GM19455 (cell line): ENCODE results near the gene ACER3.
"Not testable (repeated sequence)": the region's sequence is repeated elsewhere in the genome, so short reads cannot be mapped to it uniquely, and the experiment has no call there.

Source experiments
- ATAC-seq: cut with Tn5 transposase; IDR thresholded peaks from one replicate; pipeline ENCODE4 v1.9.1; 2021; ENCODE audit not compliant: unreplicated experiment

ACER3 gene

GRCh38 chr11:76860539-76861475 lies at the start of gene ACER3:
Gene ACER3, plus strand, starts transcription at chr11:76860918. Its CDS starts 59 bp downstream, at chr11:76860977.
- peak; percentile 96 for ATAC-seq

DNA sequence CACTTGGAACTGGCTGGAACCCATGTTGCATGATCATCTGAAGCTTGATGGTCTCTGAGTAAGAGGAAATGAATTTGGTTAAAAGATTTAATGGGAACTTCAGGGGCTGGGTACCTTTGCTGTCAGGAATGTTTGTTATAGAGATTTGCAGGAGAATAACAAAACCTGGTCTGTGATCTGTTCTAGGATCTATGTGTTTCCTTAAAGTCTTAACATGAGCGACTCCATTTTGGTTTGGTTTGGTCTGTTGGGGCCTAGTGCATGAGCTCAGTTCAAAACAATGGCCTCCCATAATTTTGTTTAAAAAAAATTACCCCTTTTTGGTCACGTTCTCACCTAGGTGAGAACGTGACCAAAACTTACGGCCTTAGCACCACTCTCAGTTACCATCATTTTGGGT lies 49.5 kb upstream of the ACER3 start:
- no peak for ATAC-seq

- ATAC-seq: no peak
Measured at GRCh38 chr11:76814414-76814813, 46.3 kb upstream of the ACER3 start.

- not testable (repeated sequence) for ATAC-seq
Measured at GRCh38 chr11:76815678-76816077, 45.0 kb upstream of the ACER3 start.

DNA sequence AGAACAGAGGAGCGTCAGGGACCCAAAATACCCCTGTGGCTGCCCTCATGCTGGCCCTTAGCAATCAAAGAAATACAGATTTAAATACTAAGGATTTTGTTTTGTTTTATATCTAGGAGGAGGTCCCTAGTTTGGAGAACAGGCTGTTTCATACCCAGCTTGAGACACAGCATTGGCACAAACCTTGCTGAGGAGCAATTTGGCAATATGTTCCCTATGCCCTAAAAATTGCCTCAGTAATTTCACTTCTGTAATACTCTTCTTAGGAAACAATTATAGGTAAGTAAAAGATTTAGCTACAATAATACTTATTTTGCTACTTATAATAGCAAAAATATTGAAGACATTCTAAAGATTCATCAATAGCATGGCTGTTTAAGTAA lies 40.5 kb upstream of the ACER3 start:
- ATAC-seq: no peak

GRCh38 chr11:76821396-76821795 lies 39.3 kb upstream of the ACER3 start:
- ATAC-seq: not testable (repeated sequence)

DNA sequence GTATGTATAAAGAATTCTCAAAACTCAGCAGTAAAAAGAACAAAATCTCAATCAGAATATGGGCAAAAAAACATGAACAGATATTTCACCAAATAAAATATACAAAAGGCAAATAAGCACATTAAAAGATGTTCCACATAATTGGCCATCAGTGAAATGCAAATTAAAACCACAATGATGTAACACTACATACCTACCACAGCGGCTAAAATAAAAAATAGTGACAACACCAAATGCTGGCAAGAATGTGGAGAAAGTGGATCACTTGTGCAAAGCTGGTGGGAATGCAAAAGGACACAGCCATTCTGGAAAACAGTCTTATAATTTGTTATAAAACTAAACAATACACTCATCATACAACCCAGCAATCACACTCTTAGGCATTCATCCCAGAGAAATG lies 38.3 kb upstream of the ACER3 start:
- no peak for ATAC-seq

- ATAC-seq: no peak
Measured at GRCh38 chr11:76823481-76824028, 37.2 kb upstream of the ACER3 start.

DNA sequence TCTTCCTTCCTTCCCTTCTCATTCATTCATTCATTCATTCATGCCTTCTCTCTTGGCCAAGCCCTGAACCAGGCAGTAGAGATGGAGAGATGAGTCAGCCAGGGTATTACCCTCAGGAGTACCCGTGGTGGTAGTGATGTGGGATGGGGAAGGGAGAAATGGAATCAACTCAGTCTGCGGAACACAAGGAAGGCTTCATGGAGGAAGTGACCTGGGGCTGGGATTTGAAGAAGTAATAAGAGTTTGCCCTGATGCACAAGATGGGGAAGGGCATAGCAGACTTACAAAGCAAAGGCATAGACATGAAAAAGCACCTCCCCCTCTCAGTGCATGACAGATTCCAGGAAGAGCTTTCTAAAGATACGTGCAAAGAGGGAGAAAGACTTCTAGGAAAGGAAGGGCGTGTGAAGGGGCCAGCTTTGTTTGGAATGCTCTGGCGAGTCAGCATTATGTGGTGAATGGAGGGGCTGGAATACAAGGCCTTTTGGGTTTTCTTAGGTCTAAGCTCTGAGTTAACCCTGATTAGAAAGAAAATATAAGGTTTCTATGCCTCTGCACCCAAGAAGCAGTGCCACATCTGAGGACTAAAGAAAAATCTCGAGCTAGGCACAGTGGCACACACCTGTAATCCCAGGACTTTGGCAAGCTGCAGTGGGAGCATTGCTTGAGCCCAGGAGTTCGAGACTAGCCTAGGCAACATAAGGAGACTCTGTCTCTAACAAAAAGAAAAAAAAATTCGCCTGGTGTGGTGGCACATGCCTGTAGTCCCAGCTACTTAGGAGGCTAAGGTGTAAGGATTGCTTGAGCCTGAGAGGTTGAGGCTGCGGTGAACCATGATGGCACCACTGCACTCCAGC lies 36.4 kb upstream of the ACER3 start:
- no peak for ATAC-seq

- no peak for ATAC-seq
Measured at GRCh38 chr11:76824980-76825725, 35.6 kb upstream of the ACER3 start.

- no peak for ATAC-seq
Measured at GRCh38 chr11:76825726-76826396, 34.9 kb upstream of the ACER3 start.

DNA sequence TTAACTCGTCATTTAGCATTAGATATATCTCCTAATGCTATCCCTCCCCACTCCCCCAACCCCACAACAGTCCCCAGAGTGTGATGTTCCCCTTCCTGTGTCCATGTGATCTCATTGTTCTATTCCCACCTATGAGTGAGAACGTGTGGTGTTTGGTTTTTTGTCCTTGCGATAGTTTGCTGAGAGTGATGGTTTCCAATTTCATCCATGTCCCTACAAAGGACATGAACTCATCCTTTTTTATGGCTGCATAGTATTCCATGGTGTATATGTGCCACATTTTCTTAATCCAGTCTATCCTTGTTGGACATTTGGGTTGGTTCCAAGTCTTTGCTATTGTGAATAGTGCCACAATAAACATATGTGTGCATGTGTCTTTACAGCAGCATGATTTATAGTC lies 34.2 kb upstream of the ACER3 start:
- ATAC-seq: not testable (repeated sequence)

DNA sequence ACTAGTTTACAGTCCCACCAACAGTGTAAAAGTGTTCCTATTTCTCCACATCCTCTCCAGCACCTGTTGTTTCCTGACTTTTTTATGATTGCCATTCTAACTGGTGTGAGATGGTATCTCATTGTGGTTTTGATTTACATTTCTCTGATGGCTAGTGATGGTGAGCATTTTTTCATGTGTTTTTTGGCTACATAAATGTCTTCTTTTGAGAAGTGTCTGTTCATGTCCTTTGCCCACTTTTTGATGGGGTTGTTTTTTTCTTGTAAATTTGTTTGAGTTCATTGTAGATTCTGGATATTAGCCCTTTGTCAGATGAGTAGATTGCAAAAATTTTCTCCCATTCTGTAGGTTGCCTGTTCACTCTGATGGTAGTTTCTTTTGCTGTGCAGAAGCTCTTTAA lies 33.7 kb upstream of the ACER3 start:
- ATAC-seq: not testable (repeated sequence)

DNA sequence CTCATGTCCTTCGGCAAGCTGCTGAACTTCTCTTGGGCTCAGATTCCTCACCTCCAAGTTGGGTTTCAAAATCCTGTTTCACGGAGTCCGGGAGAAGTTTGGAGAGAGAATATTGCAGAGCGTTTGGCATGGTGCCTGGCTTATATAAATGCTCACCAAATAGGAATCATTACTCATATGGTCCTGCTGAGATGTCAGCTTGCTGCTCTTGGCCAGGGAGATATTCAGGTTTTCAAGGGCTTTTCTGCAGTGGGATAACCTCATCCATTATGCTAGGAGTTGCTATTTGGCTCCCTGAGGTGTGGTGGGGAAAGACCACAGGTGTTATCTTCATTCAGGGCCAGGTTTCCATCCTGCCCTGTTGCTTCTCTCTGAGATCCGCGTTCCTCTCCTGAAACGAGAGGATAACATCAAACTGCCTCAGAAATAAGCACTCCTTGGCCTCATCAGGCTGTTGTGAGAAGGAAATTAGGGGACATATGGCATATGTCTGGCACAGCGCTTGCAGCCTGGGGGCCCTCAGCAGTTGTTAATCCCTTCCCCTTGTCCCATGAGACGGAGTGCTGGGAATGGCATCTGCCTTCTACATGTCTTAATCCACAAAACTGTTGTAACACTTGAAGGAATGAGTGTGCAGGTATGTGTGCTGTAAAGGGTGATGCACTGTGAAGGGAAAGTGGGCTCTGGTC lies 29.9 kb upstream of the ACER3 start:
- ATAC-seq: no peak

DNA sequence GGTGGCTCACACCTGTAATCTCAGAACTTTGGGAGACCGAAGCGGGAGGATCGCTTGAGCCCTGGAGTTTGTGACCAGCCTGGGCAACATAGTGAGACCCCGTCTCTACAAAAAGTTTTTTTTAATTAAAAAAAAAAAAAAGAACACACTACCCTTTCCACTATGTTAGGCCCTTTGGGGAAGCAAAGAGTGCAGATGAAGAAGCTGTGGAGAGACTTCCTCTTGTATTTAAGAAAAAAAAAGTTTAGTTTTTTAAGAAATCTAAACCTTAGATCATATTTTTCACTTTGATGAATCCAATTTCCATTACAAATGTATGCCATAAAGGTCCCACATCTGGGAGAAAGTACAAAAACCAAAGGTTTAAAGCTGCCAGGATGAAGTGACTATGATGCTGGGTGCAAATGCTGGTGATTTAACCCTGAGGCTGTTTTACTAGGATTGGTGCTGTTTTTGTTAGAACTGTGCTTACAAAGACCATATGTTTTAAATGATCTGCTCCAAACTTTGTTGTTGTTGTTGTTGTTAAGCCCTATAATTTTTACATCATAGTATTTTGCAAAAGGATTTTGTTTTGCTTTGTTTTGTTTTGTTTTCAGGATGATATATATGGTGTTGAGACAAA lies 28.9 kb upstream of the ACER3 start:
- ATAC-seq: no peak

DNA sequence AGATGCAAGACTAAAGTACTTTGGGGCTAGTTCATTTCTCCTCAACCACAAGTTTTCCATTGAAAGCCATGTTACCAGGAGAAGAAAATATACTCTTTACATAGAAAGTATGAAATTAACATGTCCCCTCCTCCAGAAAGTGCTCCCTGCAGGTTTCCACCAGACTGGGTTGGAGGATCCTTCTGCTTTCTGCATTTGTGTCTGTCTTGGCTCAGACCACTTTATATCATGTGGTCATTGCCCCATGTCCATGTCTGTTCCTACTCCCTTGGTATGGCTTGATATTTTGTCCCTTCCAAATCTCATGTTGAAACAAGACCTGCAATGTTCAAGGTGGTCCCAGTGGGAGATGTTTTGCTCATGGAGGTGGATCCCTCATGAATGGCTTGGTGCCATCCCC lies 28.4 kb upstream of the ACER3 start:
- no peak for ATAC-seq

DNA sequence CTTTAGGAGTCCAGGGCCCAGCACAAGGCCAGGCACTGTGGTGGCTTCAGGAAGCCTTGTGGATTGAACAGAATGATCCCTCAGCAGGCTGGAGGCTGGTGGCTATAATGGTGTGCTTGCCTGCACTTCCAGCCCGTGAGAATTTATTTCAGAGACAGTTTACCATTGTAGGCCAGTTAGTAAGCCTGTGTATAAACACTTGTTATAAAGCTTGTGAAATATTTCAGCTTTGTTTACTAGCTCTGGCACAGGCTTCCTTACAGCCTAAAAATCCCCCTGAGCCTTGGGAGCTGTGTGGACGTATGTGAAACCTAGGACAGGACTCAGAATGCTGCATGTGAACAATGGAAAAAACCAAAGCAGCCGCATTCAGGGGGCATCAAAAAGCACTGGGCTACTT lies 26.6 kb upstream of the ACER3 start:
- ATAC-seq: no peak

DNA sequence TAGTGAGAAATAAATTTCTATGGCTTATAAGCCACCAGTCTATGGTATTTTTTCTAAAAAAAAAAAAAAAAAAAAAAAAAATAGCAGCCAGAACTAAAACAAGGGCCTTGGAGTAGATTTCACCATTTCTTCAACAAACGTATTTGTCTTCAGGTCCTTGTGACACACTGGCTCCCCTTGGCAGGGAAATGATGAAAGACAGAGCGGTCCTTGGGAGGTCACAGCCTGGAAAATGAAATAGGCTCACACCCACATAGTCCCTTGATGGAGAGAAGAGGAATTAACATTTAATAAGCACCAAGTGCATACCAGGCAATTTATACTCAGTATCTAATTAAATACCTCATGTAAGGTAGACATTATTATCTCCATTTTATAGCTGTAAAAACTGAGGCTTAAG lies 25.7 kb upstream of the ACER3 start:
- no peak for ATAC-seq

DNA sequence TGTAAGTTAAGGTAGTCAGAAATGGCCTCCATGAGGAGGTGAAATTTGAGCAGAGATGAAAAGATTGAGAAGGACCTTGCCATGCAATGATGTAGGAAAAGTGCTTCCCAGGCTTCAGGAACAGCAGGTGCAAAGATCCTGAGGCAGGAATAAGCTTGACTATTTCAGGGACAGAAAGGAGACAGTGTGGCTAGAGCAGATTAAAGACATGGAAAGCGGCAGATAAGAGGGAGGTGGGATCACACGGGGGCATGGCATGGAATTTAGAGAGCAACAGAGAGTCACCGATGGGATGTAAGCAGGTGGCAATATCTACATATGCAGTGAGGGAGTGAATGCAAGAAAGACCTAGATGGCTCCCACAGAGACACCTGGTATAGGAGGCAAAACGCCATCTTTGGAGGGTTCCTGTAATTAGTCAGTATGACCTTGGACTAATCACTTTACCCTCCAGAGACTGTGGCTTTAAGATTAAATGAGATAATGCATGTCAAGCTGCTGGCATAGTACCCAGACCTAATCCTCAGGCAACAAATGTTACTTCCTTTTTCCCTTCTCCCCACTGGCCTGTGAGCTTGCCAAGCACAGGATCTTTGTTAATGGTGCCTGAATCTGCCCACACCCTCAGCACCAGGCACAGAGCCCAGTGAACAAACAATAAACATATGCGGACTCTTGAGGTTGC lies 24.6 kb upstream of the ACER3 start:
- ATAC-seq: no peak
